Brain pericyte (primary cell): Measurements from ENCODE around the gene CHMP2A.
"Not testable (repeated sequence)": the region's sequence is repeated elsewhere in the genome, so short reads cannot be mapped to it uniquely, and the experiment has no call there.

Experiments
- DNase-seq: peaks from one replicate; pipeline ENCODE4 v3.0.0-alpha.2; 2012; ENCODE audit warnings: low read depth, low spot score

Gene CHMP2A

DNA sequence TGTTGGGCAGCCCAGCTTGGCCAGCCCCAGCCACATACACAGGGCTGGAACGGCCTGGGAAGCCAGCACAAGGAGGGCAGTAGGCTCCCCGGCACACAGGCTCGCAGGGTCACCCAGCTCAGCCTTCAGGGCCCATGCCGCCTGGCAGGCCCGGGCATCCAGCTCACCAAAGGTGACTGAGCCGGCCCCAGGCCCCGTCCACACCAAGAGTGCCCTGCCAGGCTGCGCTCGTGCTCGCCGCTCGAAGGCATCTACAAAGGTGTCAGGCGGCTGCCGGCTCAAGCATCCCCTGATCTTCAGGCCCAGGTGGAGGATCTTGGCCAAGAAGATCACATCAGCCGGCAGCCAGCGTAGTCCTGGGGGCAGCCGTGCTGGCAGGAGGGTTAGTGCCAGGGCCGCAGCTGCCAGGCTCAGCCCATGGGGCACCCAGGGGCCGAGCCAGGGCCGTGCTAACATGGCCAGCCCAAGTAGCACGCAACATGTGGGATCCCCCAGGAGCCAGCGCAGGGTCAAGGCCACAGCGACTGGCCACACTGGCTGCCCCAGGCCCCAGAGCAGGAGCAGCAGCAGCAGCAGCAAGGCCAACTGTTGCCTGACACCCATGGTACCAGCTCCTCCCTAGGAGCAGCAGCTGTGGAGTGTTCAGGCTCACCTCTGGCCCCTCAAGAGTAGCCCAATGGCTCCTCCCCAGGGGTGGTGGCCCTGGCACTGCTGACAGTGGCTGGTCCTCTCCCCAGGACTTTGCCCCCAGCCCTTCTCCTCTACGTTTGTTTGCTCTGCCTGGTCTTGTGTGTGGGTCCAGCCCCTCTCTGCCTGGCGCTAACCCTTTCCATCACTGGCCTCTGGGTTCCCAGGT is 43.3 kb downstream of the CHMP2A start, which contains the start of gene SLC27A5:
SLC27A5 (minus strand) TSS at position 640 of the 856 bp plus-strand sequence; CDS start at position 603, 37 bp downstream.
- no peak for DNase-seq

- DNase-seq, result no peak
Observed at GRCh38 chr19:58510084-58510862, 44.6 kb downstream of the CHMP2A start.

- DNase-seq, result no peak
Observed at GRCh38 chr19:58509731-58510083, 45.2 kb downstream of the CHMP2A start.

- DNase-seq, result not testable (repeated sequence)
Observed at GRCh38 chr19:58507602-58508223, 47.2 kb downstream of the CHMP2A start.
